Breast epithelium (tissue), 4 donors: ENCODE measurements around the gene RPL12. TPM values are rescaled to one million over a fixed set of nuclear protein-coding genes. Genes with fewer than 3 reads are reported as not detected.

Experiments used
- DNase-seq, 2 donors: peaks; one replicate each; pipeline ENCODE4 v3.0.0-alpha.2; 2019; ENCODE audit warnings: low spot score in 2 of 2
- H3K27ac ChIP-seq, 2 donors: fragments of 200-600 bp; sonication (generic) in 1 of 2; one replicate each; pipeline ENCODE4 v1.5.1; 2016 to 2019; ENCODE audit warnings: mild to moderate bottlenecking in 1 of 2
- H3K27me3 ChIP-seq, 2 donors: fragments of 200-600 bp; sonication (generic) in 1 of 2; one replicate each; pipeline versions ENCODE4 v1.5.1 to v1.6.0; 2017 to 2019; ENCODE audit warnings: control low read depth in 1 of 2, mild to moderate bottlenecking in 1 of 2
- H3K36me3 ChIP-seq: fragments of 200-600 bp; one replicate; pipeline ENCODE4 v1.5.1; 2019
- H3K4me1 ChIP-seq, 2 donors: fragments of 200-600 bp; sonication (generic); one replicate each; pipeline ENCODE4 v1.5.1; 2016 to 2019; ENCODE audit warnings: control low read depth in 1 of 2
- H3K4me3 ChIP-seq, 3 donors: fragments of 200-600 bp; sonication (generic); 1 replicate in 2 of 3; 2 replicates in 1 of 3; pipeline ENCODE4 v1.5.1; 2016 to 2019; ENCODE audit warnings: mild to moderate bottlenecking in 3 of 3, moderate library complexity in 2 of 3
- H3K9me3 ChIP-seq, 2 donors: fragments of 200-600 bp; sonication (generic) in 1 of 2; one replicate each; pipeline ENCODE4 v1.5.1; 2016 to 2019; ENCODE audit warnings: control low read depth in 1 of 2
- POLR2A ChIP-seq: fragments of 450-650 bp; IDR thresholded peaks from one replicate; pipeline ENCODE4 v1.6.1; 2016; ENCODE audit warnings: antibody characterized with exemption, mild to moderate bottlenecking, moderate library complexity
- POLR2AphosphoS5 ChIP-seq, 3 donors: sonication (generic); formaldehyde crosslinking; IDR thresholded peaks; one replicate each; pipeline ENCODE4 v1.6.1; 2017; ENCODE audit warnings: antibody characterized with exemption in 3 of 3
- intact Hi-C: fragments of 100-400 bp; cut with DNase I; formaldehyde crosslinking; loops from one replicate; pipeline ENCODE4 v1.15.1; 2023; ENCODE audit warnings: low total_unique reads
- total RNA-seq, 3 donors: library from RNA; depleted of rRNA; stranded (reverse); fragments of >200 nt; gene quantifications; one replicate each; pipeline ENCODE4 v1.1.0, GENCODE V29; 2016
- TF ChIP-seq, protein P1 (sequence below), 3 donors: fragments of 450-650 bp; IDR thresholded peaks; one replicate each; pipeline ENCODE4 v1.5.1; 2016 to 2017; ENCODE audit warnings: antibody characterized with exemption in 3 of 3, mild to moderate bottlenecking in 3 of 3, moderate library complexity in 3 of 3

The RPL12 gene
- total RNA-seq, 3 donors from 2014 or later: 2,790 to 3,232 (median 3,032) TPM

DNA sequence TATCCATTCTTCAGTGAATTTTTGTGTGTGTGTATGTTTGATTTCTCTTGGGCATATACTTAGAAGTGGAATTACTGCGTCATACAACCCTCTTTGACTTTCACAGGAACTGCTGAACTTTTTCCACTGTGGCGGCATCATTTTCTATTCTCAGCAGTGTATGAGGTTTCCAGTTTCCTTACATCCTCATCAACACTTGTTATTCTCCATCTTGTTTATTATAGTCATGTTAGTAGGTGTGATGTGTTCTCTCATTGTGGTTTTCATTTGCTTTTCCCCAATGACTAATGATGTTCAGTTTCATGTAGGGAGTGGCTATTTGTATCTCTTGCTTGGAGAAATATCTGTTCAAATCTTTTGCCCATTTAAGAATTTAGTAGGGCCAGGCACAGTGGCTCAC, 24.4 kb downstream of the RPL12 start:
- TF ChIP-seq, protein P1, sequence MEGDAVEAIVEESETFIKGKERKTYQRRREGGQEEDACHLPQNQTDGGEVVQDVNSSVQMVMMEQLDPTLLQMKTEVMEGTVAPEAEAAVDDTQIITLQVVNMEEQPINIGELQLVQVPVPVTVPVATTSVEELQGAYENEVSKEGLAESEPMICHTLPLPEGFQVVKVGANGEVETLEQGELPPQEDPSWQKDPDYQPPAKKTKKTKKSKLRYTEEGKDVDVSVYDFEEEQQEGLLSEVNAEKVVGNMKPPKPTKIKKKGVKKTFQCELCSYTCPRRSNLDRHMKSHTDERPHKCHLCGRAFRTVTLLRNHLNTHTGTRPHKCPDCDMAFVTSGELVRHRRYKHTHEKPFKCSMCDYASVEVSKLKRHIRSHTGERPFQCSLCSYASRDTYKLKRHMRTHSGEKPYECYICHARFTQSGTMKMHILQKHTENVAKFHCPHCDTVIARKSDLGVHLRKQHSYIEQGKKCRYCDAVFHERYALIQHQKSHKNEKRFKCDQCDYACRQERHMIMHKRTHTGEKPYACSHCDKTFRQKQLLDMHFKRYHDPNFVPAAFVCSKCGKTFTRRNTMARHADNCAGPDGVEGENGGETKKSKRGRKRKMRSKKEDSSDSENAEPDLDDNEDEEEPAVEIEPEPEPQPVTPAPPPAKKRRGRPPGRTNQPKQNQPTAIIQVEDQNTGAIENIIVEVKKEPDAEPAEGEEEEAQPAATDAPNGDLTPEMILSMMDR (IDR thresholded peaks at IDR 0.05): no peak
- TF ChIP-seq POLR2AphosphoS5 (IDR thresholded peaks at IDR 0.05) (no peak), POLR2A (no peak)
- no peaks in the 10 kb centered on the region for H3K36me3 ChIP-seq
- H3K9me3 ChIP-seq: no peaks in the 10 kb centered on the region
- intact Hi-C loops: no loop called here
- no peaks in the 10 kb centered on the region for H3K27me3 ChIP-seq
- no peak overlapping the region for H3K27ac ChIP-seq
- peaks cover 8 to 26% of the 10 kb centered on the region in 2 donors for H3K4me1 ChIP-seq
- H3K4me3 ChIP-seq: no peak overlapping the region
- no peak for DNase-seq

DNA sequence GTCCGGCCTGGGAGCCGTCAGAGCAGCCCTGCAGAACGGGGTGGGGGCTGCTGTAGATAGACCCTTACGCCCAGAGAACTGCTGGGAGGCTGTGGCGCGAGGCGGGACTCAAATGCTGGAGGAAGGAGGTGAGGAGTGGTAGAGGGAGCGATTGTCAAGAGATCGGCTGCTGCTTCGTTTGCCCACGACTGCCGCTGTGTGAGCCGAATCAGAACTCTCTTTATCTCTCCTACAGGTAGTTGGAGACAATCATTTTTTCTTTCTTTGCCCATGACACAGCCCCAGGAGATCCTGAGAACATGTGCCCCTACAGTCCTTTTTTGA, 26.6 kb downstream of the RPL12 start:
- Histone ChIP-seq H3K27me3 (no peaks in the 10 kb centered on the region), H3K4me1 (peaks cover 8 to 26% of the 10 kb centered on the region in 2 donors), H3K9me3 (no peaks in the 10 kb centered on the region), H3K36me3 (no peaks in the 10 kb centered on the region), H3K27ac (peak overlapping the region; percentile 88 to 91), H3K4me3 (peak overlapping the region; percentile 60 to 87 (median 65))
- intact Hi-C loops: no loop called here
- DNase-seq: no peak
- TF ChIP-seq, protein P1 (IDR thresholded peaks at IDR 0.05): no peak
- no peak for TF ChIP-seq POLR2AphosphoS5 (IDR thresholded peaks at IDR 0.05)
- no peak for TF ChIP-seq POLR2A

DNA sequence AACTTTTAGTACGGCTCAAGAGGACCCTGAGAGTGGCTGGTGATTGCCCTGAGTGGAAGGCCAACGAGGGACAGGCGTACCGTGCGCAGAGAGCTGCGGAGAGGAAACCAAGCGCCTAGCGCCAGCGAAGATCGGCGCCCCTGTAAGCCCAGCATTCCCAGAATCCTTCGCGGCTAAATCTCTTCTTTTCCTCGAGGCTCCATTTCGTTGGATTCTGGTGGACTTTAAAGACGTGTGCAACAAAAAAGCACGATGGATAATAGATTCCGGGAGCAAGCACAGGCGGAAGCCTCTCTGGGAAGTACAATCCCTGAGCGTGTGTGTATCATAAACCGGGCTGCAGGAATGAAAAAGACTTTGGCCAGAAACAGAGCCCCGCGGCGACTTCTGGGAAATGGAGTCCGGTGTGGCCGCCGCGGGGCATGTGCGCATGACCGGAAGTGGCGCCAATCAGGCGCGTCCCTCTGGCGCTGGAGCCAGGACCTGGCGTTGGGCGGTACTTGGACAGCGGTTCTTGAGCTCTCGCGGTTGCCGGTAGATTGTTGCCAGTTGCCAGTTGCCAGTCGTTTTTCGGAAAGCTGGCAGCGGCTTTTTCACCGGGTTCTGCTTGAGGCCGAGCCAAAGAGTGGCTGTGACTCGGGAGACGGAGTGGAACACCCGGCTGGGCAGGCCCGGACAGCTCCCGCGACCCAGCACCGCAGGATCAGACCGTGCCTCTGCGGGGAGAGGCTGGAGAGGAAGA, 27.1 kb downstream of the RPL12 start, which contains the start of gene ZNF79:
Gene ZNF79, plus strand, starts transcription at position 449 of the 742 bp plus-strand sequence. CDS start 406 bp downstream, outside the sequence.
- Histone ChIP-seq H3K4me1 (peaks cover 8 to 26% of the 10 kb centered on the region in 2 donors), H3K36me3 (no peaks in the 10 kb centered on the region), H3K9me3 (no peaks in the 10 kb centered on the region), H3K27ac (peak within 1 kb of the TSS; percentile 88 to 91), H3K27me3 (no peaks in the 10 kb centered on the region), H3K4me3 (peak within 1 kb of the TSS; percentile 60 to 87 (median 65))
- peak; percentile 92 to 95 for DNase-seq
- intact Hi-C loops: no loop called here
- TF ChIP-seq, protein P1 (IDR thresholded peaks at IDR 0.05): no peak
- TF ChIP-seq POLR2AphosphoS5 (IDR thresholded peaks at IDR 0.05) (peak; percentile 74 to 80 (median 75)), POLR2A (peak; percentile 46)

DNA sequence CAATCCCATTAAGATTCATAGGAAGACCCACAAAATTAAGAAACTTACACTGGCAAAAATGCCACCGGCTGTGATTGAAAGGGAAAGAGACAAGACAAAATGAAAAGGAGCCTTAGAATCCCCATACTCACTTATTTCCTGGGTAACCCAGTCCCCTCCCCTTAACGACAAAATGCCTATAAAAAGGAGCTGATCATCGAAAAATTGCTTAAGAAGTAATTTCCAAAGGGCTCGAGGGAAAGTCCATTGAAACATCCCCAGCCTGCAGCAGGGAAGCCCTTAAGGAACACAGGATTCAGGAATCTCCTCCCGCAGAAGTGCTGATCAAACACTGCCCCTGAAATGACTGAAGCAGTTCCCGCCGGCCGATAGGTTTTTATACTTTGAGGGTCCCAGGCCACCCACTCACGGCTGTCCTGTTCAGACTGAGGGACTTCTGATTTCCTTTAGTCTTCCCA, 27.7 kb downstream of the RPL12 start:
- peak overlapping the region; percentile 88 to 91 for H3K27ac ChIP-seq
- no peak for DNase-seq
- H3K4me1 ChIP-seq: peaks cover 8 to 26% of the 10 kb centered on the region in 2 donors
- no peaks in the 10 kb centered on the region for H3K9me3 ChIP-seq
- H3K4me3 ChIP-seq: peak overlapping the region; percentile 60 to 87 (median 65)
- H3K36me3 ChIP-seq: no peaks in the 10 kb centered on the region
- intact Hi-C loops: no loop called here
- no peak for TF ChIP-seq POLR2A
- no peaks in the 10 kb centered on the region for H3K27me3 ChIP-seq

DNA sequence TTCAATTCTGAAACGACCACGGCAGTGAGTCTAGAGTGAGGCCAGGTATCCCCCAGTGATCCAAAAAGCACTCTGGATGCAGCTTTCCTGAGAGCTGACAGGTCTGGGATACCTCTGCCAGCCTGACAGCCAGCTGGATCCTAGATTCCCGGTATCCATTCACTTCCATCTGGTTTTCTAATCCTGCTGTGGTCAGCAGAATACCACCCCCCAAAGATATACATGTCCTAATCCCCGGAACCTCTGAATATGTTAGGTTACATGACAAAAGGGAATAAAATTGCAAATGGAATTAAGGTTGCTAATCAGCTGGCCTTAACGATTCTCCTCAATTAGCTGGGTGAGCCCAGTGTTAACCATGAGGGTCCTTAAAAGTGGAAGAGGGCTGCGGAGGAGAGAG, 28.4 kb downstream of the RPL12 start:
- Histone ChIP-seq H3K4me3 (peak overlapping the region; percentile 60 to 87 (median 65)), H3K36me3 (no peaks in the 10 kb centered on the region), H3K27me3 (no peaks in the 10 kb centered on the region), H3K9me3 (no peaks in the 10 kb centered on the region), H3K4me1 (peaks cover 8 to 26% of the 10 kb centered on the region in 2 donors), H3K27ac (peak overlapping the region; percentile 33 to 88)
- TF ChIP-seq POLR2AphosphoS5 (IDR thresholded peaks at IDR 0.05) (no peak), POLR2A (no peak)
- TF ChIP-seq, protein P1 (IDR thresholded peaks at IDR 0.05): no peak
- intact Hi-C loops: no loop called here
- no peak for DNase-seq
